ENCODE results near the gene APCDD1L. TPM values are rescaled to one million over a fixed set of nuclear protein-coding genes. Genes with fewer than 3 reads are reported as not detected.
"Not testable (repeated sequence)": the region's sequence is repeated elsewhere in the genome, so short reads cannot be mapped to it uniquely, and the experiment has no call there.

Gene APCDD1L
- total and polyA plus RNA-seq, 9 donors = 0.08 to 0.62 TPM; not detected in 7

DNA sequence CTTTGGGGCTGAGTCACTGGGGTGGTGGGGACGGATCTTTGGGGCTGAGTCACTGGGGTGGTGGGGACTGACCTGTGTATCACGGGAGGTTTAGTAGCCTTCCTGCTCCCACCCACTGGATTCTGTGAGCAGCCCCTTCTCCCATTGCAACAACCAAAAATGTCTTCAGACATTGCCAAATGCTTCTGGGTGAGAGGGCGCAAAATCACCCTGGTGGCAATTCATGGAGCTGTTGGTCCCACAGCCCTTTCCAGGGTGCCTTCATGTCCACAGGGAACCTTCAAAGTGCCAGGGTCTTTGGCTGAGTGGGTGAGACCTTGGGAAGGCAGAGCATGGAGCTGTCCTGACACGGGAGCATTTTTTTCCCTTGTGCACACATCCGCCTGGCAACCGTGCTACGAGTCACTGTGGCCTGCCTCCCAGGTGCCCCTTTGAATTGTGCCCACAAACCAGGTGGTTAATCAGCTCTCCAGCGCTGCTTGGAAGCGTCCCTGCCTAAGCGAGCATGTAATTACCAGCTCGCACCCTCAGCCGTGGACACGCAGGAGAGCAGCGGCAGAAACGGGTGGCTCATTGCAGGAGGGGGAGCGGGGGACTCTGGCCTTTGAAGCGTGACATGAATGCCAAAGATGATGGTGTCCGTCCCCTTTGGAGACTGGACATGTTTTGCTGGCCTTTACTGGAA, 27.4 kb upstream of the APCDD1L start:
- Histone ChIP-seq H3K36me3 (no peaks in the 10 kb centered on the region), H3K4me1 (ENCODE audit: insufficient read depth) (no peaks in the 10 kb centered on the region), H3K4me3 (no peak overlapping the region), H3K27me3 (no peaks in the 10 kb centered on the region), H3K27ac (no peak overlapping the region), H3K9me3 (no peaks in the 10 kb centered on the region)
- intact Hi-C loops (cut with DNase I) = no loop called here
- 86 to 90% (median 87%) methylated on average over 17 to 18 of the region's 18 CpGs for WGBS, 3 donors
- TF ChIP-seq, protein P1, sequence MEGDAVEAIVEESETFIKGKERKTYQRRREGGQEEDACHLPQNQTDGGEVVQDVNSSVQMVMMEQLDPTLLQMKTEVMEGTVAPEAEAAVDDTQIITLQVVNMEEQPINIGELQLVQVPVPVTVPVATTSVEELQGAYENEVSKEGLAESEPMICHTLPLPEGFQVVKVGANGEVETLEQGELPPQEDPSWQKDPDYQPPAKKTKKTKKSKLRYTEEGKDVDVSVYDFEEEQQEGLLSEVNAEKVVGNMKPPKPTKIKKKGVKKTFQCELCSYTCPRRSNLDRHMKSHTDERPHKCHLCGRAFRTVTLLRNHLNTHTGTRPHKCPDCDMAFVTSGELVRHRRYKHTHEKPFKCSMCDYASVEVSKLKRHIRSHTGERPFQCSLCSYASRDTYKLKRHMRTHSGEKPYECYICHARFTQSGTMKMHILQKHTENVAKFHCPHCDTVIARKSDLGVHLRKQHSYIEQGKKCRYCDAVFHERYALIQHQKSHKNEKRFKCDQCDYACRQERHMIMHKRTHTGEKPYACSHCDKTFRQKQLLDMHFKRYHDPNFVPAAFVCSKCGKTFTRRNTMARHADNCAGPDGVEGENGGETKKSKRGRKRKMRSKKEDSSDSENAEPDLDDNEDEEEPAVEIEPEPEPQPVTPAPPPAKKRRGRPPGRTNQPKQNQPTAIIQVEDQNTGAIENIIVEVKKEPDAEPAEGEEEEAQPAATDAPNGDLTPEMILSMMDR (IDR thresholded peaks at IDR 0.05) = no peak
- TF ChIP-seq EP300 (IDR thresholded peaks at IDR 0.05) (no peak), POLR2A (IDR thresholded peaks at IDR 0.05) (no peak)
- DNase-seq = no peak

- intact Hi-C loops (cut with DNase I); DNase-seq; H3K9me3 ChIP-seq: not testable (repeated sequence)
Observed at GRCh38 chr20:58542034-58542410, 26.8 kb upstream of the APCDD1L start.

DNA sequence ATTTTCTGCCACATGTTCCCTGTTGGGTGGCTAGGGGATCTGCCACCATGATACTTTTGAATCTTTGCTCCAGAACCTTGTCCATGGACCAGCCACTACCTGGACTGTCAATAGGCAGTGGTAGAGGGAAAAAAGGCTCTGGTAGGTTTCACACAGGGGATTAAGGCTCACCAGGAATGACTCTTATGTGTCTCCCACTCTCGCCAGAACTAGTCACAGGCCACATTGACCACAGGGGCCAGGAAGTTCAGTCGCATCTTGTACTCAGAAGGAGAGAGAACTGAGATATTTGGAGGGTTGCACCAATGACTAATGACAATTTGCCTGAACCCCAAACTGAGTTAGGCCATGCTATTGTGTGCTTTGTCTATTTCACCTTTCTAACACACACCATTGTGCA, 23.6 kb upstream of the APCDD1L start:
- H3K4me3 ChIP-seq = no peak overlapping the region
- no peaks in the 10 kb centered on the region for H3K36me3 ChIP-seq
- H3K27me3 ChIP-seq = no peaks in the 10 kb centered on the region
- 81 to 91% (median 90%) methylated on average over 2 of the region's 2 CpGs for WGBS, 3 donors
- H3K9me3 ChIP-seq = no peaks in the 10 kb centered on the region
- H3K4me1 ChIP-seq (ENCODE audit: insufficient read depth) = no peaks in the 10 kb centered on the region
- intact Hi-C loops (cut with DNase I) = no loop called here
- TF ChIP-seq, protein P1 (IDR thresholded peaks at IDR 0.05) = no peak
- TF ChIP-seq POLR2A (IDR thresholded peaks at IDR 0.05) (no peak), EP300 (IDR thresholded peaks at IDR 0.05) (no peak)
- DNase-seq = no peak
- H3K27ac ChIP-seq = no peak overlapping the region

More at GRCh38 chr20:58542034-58542410, 26.8 kb upstream of the APCDD1L start:
- not testable (repeated sequence) for H3K4me1 ChIP-seq (ENCODE audit: insufficient read depth); H3K27me3 ChIP-seq; H3K36me3 ChIP-seq; H3K4me3 ChIP-seq; H3K27ac ChIP-seq
- WGBS, 3 donors = 76 to 85% (median 84%) methylated on average over 3 to 5 of the region's 6 CpGs

DNA sequence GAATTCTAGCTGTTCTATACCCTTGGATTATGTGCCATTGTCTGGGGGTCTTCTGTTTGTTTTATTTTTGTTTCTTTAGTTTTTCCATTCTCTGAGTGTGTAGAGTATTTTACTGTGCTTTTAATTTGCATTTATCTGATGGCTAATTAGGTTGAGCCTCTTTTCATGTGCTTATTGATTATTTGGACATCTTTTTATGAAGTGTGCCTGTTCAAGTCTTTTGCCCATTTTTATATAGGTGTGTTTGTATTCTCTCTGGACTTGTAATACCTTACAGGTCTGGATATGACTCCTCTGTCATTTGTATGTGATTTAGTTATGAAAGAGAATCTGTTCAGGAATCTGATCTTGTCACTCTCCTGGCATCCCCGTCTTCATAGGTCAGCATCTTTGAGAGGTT, 22.6 kb upstream of the APCDD1L start:
- H3K36me3 ChIP-seq = no peaks in the 10 kb centered on the region
- whole genome bisulfite sequencing, 3 donors = 96 to 100% (median 97%) methylated on average over 1 of the region's 1 CpG
- no peak overlapping the region for H3K4me3 ChIP-seq
- DNase-seq = no peak
- H3K27me3 ChIP-seq = no peaks in the 10 kb centered on the region
- H3K27ac ChIP-seq = no peak overlapping the region
- no peaks in the 10 kb centered on the region for H3K4me1 ChIP-seq (ENCODE audit: insufficient read depth)
- intact Hi-C loops (cut with DNase I) = no loop called here
- TF ChIP-seq EP300 (IDR thresholded peaks at IDR 0.05) (no peak), POLR2A (IDR thresholded peaks at IDR 0.05) (no peak)
- TF ChIP-seq, protein P1 (IDR thresholded peaks at IDR 0.05) = no peak
- H3K9me3 ChIP-seq = no peaks in the 10 kb centered on the region

- no peak for DNase-seq
- no peaks in the 10 kb centered on the region for H3K36me3 ChIP-seq
- H3K27me3 ChIP-seq = no peaks in the 10 kb centered on the region
- H3K27ac ChIP-seq = no peak overlapping the region
- TF ChIP-seq EP300 (IDR thresholded peaks at IDR 0.05) (no peak), POLR2A (IDR thresholded peaks at IDR 0.05) (no peak)
- TF ChIP-seq, protein P1 (IDR thresholded peaks at IDR 0.05) = no peak
- H3K4me1 ChIP-seq (ENCODE audit: insufficient read depth) = no peaks in the 10 kb centered on the region
- WGBS, 3 donors = 93 to 98% (median 95%) methylated on average over 3 of the region's 3 CpGs
- no peaks in the 10 kb centered on the region for H3K9me3 ChIP-seq
- intact Hi-C loops (cut with DNase I) = no loop called here
- no peak overlapping the region for H3K4me3 ChIP-seq
Observed at GRCh38 chr20:58536289-58536688, 21.1 kb upstream of the APCDD1L start.
